GM23338 (cell line): ENCODE measurements around the gene ANKRD55. TPM values are rescaled to one million over a fixed set of nuclear protein-coding genes. Genes with fewer than 3 reads are reported as not detected.

ENCODE experiments used
- ATAC-seq: fragments of 200-7000 bp; cut with Tn5 transposase; 3 replicates; pipeline ENCODE4 v1.9.1; 2020
- DNase-seq: peaks from one replicate; pipeline ENCODE4 v3.0.0-alpha.2; 2015; ENCODE audit warnings: low spot score
- H2AFZ ChIP-seq: fragments of 200-600 bp; sonication (generic); 2 replicates; pipeline ENCODE4 v1.8.0; 2016; ENCODE audit warnings: antibody characterized with exemption, mild to moderate bottlenecking, moderate library complexity
- H3F3A ChIP-seq: fragments of 200-600 bp; sonication (generic); replicated peaks from 2 replicates; pipeline ENCODE4 v1.8.0; 2017; ENCODE audit warnings: antibody characterized with exemption, mixed run types, low read depth
- H3K27ac ChIP-seq: fragments of 200-600 bp; sonication (generic); 2 replicates; pipeline ENCODE4 v1.6.1; 2016; ENCODE audit warnings: low read depth
- H3K27me3 ChIP-seq: fragments of 200-600 bp; sonication (generic); 2 replicates; pipeline ENCODE4 v1.8.0; 2016; ENCODE audit warnings: mild to moderate bottlenecking, mixed run types, moderate library complexity; ENCODE audit not compliant: insufficient read depth
- H3K36me3 ChIP-seq: fragments of 200-600 bp; sonication (generic); 2 replicates; pipeline ENCODE4 v1.8.0; 2016; ENCODE audit warnings: mild to moderate bottlenecking; ENCODE audit not compliant: insufficient read depth
- H3K4me1 ChIP-seq: fragments of 200-600 bp; sonication (generic); 2 replicates; pipeline ENCODE4 v1.8.0; 2016; ENCODE audit warnings: mild to moderate bottlenecking, moderate library complexity; ENCODE audit not compliant: insufficient read depth
- H3K4me2 ChIP-seq: fragments of 200-600 bp; sonication (generic); 2 replicates; pipeline ENCODE4 v1.7.1; 2017; ENCODE audit warnings: mixed run types
- H3K4me3 ChIP-seq: fragments of 200-600 bp; sonication (generic); 2 replicates; pipeline ENCODE4 v1.6.1; 2016; ENCODE audit warnings: mixed run types
- H3K79me2 ChIP-seq: fragments of 200-600 bp; sonication (generic); replicated peaks from 2 replicates; pipeline ENCODE4 v1.8.0; 2017; ENCODE audit warnings: mild to moderate bottlenecking; ENCODE audit not compliant: insufficient read depth
- H3K9me2 ChIP-seq: fragments of 200-600 bp; sonication (generic); 2 replicates; pipeline ENCODE4 v1.8.0; 2017; ENCODE audit not compliant: insufficient read depth
- H4K20me1 ChIP-seq: fragments of 200-600 bp; sonication (generic); replicated peaks from 2 replicates; pipeline ENCODE4 v1.8.0; 2017; ENCODE audit warnings: mild to moderate bottlenecking; ENCODE audit not compliant: insufficient read depth
- H3K27ac Mint-ChIP-seq: 2 replicates; pipeline ENCODE4 v1.8.0; 2020; ENCODE audit warnings: inconsistent platforms, mild to moderate bottlenecking, moderate library complexity, mixed read lengths
- H3K27me3 Mint-ChIP-seq: 3 replicates; pipeline ENCODE4 v1.8.0; 2022; ENCODE audit warnings: low read depth, mild to moderate bottlenecking, moderate library complexity, mixed read lengths, inconsistent platforms; ENCODE audit not compliant: insufficient read depth, poor library complexity
- H3K36me3 Mint-ChIP-seq: 3 replicates; pipeline ENCODE4 v1.8.0; 2021; ENCODE audit warnings: low read depth, mild to moderate bottlenecking, inconsistent platforms, moderate library complexity, mixed read lengths
- H3K4me1 Mint-ChIP-seq: 3 replicates; pipeline ENCODE4 v1.8.0; 2020; ENCODE audit warnings: mild to moderate bottlenecking, inconsistent platforms, mixed read lengths
- H3K4me3 Mint-ChIP-seq: 3 replicates; pipeline ENCODE4 v1.8.0; 2021; ENCODE audit warnings: moderate library complexity, mild to moderate bottlenecking, inconsistent platforms, mixed read lengths
- H3K9me3 Mint-ChIP-seq: 3 replicates; pipeline ENCODE4 v1.8.0; 2020; ENCODE audit warnings: moderate library complexity, mild to moderate bottlenecking, inconsistent platforms, mixed read lengths
- CREB1 ChIP-seq: fragments of 250-450 bp; sonication (Bioruptor Pico); IDR thresholded peaks from 2 replicates; pipeline ENCODE4 v1.5.0; 2020; ENCODE audit warnings: low read depth, mild to moderate bottlenecking, moderate library complexity
- CTCF ChIP-seq, 2 experiments: fragments of 200-600 bp in 1 of 2; sonication (generic) in 1 of 2; conservative IDR thresholded peaks; 2 replicates each; pipeline versions ENCODE4 v1.5.1 to v1.6.1; 2016 to 2017; ENCODE audit warnings: antibody characterized with exemption in 2 of 2, low read depth in 2 of 2, mild to moderate bottlenecking in 2 of 2, moderate library complexity in 1 of 2
- ETS1 ChIP-seq: IDR thresholded peaks from 2 replicates; pipeline ENCODE4 v1.6.1; 2016; ENCODE audit warnings: antibody characterized with exemption
- EZH2 ChIP-seq: fragments of 200-600 bp; sonication (generic); IDR thresholded peaks from one replicate; pipeline ENCODE4 v1.8.0; 2017; ENCODE audit warnings: antibody characterized with exemption, mild to moderate bottlenecking, low read depth; ENCODE audit not compliant: unreplicated experiment
- EZH2phosphoT487 ChIP-seq: fragments of 200-600 bp; sonication (generic); IDR thresholded peaks from one replicate; pipeline ENCODE4 v1.8.1; 2018; ENCODE audit warnings: antibody characterized with exemption; ENCODE audit not compliant: unreplicated experiment
- JUNB ChIP-seq: IDR thresholded peaks from one replicate; pipeline ENCODE4 v1.6.1; 2016; ENCODE audit warnings: antibody characterized with exemption; ENCODE audit not compliant: unreplicated experiment
- NANOG ChIP-seq: IDR thresholded peaks from 2 replicates; pipeline ENCODE4 v1.6.1; 2016; ENCODE audit warnings: antibody characterized with exemption, borderline replicate concordance
- POLR2AphosphoS5 ChIP-seq: IDR thresholded peaks from 2 replicates; pipeline ENCODE4 v1.6.1; 2016; ENCODE audit warnings: antibody characterized with exemption, low read depth
- REST ChIP-seq: IDR thresholded peaks from one replicate; pipeline ENCODE4 v1.6.1; 2018; ENCODE audit warnings: antibody characterized with exemption; ENCODE audit not compliant: unreplicated experiment
- STAT1 ChIP-seq: IDR thresholded peaks from one replicate; pipeline ENCODE4 v1.6.1; 2016; ENCODE audit warnings: antibody characterized with exemption; ENCODE audit not compliant: unreplicated experiment
- ZNF114 ChIP-seq: fragments of 250-450 bp; sonication (Bioruptor Pico); IDR thresholded peaks from 2 replicates; pipeline ENCODE4 v1.5.0; 2020; ENCODE audit warnings: mild to moderate bottlenecking, moderate library complexity
- ZNF331 ChIP-seq: fragments of 250-450 bp; sonication (Bioruptor Pico); IDR thresholded peaks from 2 replicates; pipeline ENCODE4 v1.5.0; 2020; ENCODE audit warnings: low read depth, mild to moderate bottlenecking, moderate library complexity
- ZNF462 ChIP-seq: fragments of 250-450 bp; sonication (Bioruptor Pico); IDR thresholded peaks from 2 replicates; pipeline ENCODE4 v1.5.0; 2020; ENCODE audit warnings: mild to moderate bottlenecking, moderate library complexity
- polyA plus RNA-seq: library from polyadenylated mRNA; unstranded; fragments of >200 nt; fragmentation: Nextera tagmentation; extraction: Ambion mirVana; gene quantifications from 2 replicates; pipeline ENCODE4 v1.2.1, GENCODE V29; 2016
- total RNA-seq: library from RNA; depleted of rRNA; stranded (reverse); fragments of >200 nt; shearing (Covaris generic); gene quantifications from 2 replicates; pipeline ENCODE4 v1.2.3, GENCODE V29; 2014

The ANKRD55 gene
- total and polyA plus RNA-seq, 2 experiments from 2014 or later = not detected

- Histone ChIP-seq H3K9me2 (peaks cover 3% of the 10 kb centered on the region; the same call in 1 of the 2 replicates), H3K4me2 (no peak overlapping the region), H3K79me2 (no peaks in the 10 kb centered on the region), H3K27ac (no peak overlapping the region), H3K4me1 (peaks cover 12% of the 10 kb centered on the region), H3F3A (no peaks in the 10 kb centered on the region), H3K36me3 (no peaks in the 10 kb centered on the region), H2AFZ (no peak overlapping the region), H3K27me3 (0 out of 2 replicates have a peak, but pooled peaks cover 1% of the 10 kb centered on the region), H4K20me1 (no peaks in the 10 kb centered on the region), H3K4me3 (no peak overlapping the region)
- DNase-seq = no peak
- H3K36me3 Mint-ChIP-seq = no peaks in the 10 kb centered on the region
- H3K27me3 Mint-ChIP-seq = peaks cover 5% of the 10 kb centered on the region
- TF ChIP-seq EZH2phosphoT487 (no peak), ZNF114 (CRISPR knock-in tag) (no peak), CTCF (conservative IDR thresholded peaks at IDR 0.05; ENCODE audit: low read depth in 2 of 2) (no peak), EZH2 (no peak), ZNF462 (CRISPR knock-in tag) (no peak), REST (no peak), ZNF331 (CRISPR knock-in tag) (no peak), JUNB (no peak), STAT1 (no peak), POLR2AphosphoS5 (no peak), NANOG (no peak), ETS1 (no peak), CREB1 (CRISPR knock-in tag) (no peak)
- H3K27ac Mint-ChIP-seq = no peak overlapping the region
- no peak for ATAC-seq
- peaks cover 29% of the 10 kb centered on the region for H3K4me1 Mint-ChIP-seq
- no peak overlapping the region for H3K4me3 Mint-ChIP-seq
- H3K9me3 Mint-ChIP-seq = no peaks in the 10 kb centered on the region
These were observed 71.7 kb downstream of the ANKRD55 start for GRCh38 chr5:56161439-56161823.
